Thoracic aorta (tissue), 2 donors: ENCODE results near the gene TNFRSF1A. TPM values are rescaled to one million over a fixed set of nuclear protein-coding genes. Genes with fewer than 3 reads are reported as not detected.

Experiments used
- ATAC-seq: fragments of 150-250 bp; one replicate; pipeline ENCODE4 v1.8.0; 2017; ENCODE audit warnings: low read depth; ENCODE audit not compliant: insufficient number of reproducible peaks, low FRiP score
- DNase-seq: peaks from one replicate; pipeline ENCODE4 v3.0.0-alpha.2; 2020; ENCODE audit warnings: low spot score
- H3K27ac ChIP-seq, 2 donors: fragments of 200-600 bp; sonication (generic); 1 replicate in 1 of 2; 2 replicates in 1 of 2; pipeline ENCODE4 v1.5.1; 2016; ENCODE audit warnings: mild to moderate bottlenecking in 2 of 2, moderate library complexity in 2 of 2
- H3K27me3 ChIP-seq: fragments of 200-600 bp; sonication (generic); replicated peaks from 2 replicates; pipeline ENCODE4 v1.6.0; 2016; ENCODE audit warnings: mild to moderate bottlenecking; ENCODE audit not compliant: insufficient read depth
- H3K36me3 ChIP-seq: fragments of 200-600 bp; sonication (generic); one replicate; pipeline ENCODE4 v1.5.1; 2016
- H3K4me1 ChIP-seq, 2 donors: fragments of 200-600 bp; sonication (generic); 1 replicate in 1 of 2; 2 replicates in 1 of 2; pipeline versions ENCODE4 v1.5.1 to v1.6.0; 2016; ENCODE audit warnings: low read depth in 2 of 2, mild to moderate bottlenecking in 1 of 2; ENCODE audit not compliant: control insufficient read depth in 1 of 2
- H3K4me3 ChIP-seq: fragments of 200-600 bp; sonication (generic); 2 replicates; pipeline ENCODE4 v1.5.1; 2016; ENCODE audit warnings: mild to moderate bottlenecking
- H3K9me3 ChIP-seq: fragments of 200-600 bp; sonication (generic); 2 replicates; pipeline ENCODE4 v1.5.1; 2016
- total RNA-seq, 2 donors: library from RNA; depleted of rRNA; stranded (reverse); fragments of >200 nt; gene quantifications; one replicate each; pipeline versions ENCODE4 v1.1.0 to v1.2.3, GENCODE V29; 2016
- TF ChIP-seq, protein P1 (sequence below): fragments of 200-600 bp; sonication (generic); IDR thresholded peaks from one replicate; pipeline ENCODE4 v1.5.1; 2019; ENCODE audit warnings: antibody characterized with exemption

TNFRSF1A gene
- total RNA-seq, 2 donors from 2014 or later: 311 to 384 TPM

DNA sequence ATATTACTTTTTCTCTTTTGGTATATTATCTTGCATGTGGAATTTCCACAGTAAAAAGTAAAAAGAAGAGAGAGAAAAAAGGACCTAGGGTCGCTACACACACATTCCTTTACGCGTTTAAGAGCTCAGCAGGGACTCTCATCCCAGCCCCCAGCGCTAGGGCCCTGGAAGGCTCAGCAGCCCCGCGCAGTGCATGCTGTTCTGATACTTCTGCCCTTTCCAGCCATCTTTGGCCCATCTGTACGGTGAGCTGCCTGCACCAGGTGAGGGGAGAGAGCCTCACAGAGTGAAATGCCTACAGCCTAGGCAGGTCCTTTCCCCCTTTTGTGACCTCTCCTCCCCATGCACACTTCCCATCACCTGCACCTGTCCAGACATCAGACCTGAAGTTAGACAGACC lies 40.5 kb upstream of the TNFRSF1A start:
- TF ChIP-seq, protein P1, sequence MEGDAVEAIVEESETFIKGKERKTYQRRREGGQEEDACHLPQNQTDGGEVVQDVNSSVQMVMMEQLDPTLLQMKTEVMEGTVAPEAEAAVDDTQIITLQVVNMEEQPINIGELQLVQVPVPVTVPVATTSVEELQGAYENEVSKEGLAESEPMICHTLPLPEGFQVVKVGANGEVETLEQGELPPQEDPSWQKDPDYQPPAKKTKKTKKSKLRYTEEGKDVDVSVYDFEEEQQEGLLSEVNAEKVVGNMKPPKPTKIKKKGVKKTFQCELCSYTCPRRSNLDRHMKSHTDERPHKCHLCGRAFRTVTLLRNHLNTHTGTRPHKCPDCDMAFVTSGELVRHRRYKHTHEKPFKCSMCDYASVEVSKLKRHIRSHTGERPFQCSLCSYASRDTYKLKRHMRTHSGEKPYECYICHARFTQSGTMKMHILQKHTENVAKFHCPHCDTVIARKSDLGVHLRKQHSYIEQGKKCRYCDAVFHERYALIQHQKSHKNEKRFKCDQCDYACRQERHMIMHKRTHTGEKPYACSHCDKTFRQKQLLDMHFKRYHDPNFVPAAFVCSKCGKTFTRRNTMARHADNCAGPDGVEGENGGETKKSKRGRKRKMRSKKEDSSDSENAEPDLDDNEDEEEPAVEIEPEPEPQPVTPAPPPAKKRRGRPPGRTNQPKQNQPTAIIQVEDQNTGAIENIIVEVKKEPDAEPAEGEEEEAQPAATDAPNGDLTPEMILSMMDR: no peak
- Histone ChIP-seq H3K4me1 (peaks cover 24 to 46% of the 10 kb centered on the region in 2 donors), H3K27ac (peak overlapping the region; percentile 96 to 99), H3K9me3 (no peaks in the 10 kb centered on the region), H3K27me3 (no peaks in the 10 kb centered on the region), H3K4me3 (no peak overlapping the region), H3K36me3 (peaks cover 10% of the 10 kb centered on the region)
- ATAC-seq: no peak
- no peak for DNase-seq

DNA sequence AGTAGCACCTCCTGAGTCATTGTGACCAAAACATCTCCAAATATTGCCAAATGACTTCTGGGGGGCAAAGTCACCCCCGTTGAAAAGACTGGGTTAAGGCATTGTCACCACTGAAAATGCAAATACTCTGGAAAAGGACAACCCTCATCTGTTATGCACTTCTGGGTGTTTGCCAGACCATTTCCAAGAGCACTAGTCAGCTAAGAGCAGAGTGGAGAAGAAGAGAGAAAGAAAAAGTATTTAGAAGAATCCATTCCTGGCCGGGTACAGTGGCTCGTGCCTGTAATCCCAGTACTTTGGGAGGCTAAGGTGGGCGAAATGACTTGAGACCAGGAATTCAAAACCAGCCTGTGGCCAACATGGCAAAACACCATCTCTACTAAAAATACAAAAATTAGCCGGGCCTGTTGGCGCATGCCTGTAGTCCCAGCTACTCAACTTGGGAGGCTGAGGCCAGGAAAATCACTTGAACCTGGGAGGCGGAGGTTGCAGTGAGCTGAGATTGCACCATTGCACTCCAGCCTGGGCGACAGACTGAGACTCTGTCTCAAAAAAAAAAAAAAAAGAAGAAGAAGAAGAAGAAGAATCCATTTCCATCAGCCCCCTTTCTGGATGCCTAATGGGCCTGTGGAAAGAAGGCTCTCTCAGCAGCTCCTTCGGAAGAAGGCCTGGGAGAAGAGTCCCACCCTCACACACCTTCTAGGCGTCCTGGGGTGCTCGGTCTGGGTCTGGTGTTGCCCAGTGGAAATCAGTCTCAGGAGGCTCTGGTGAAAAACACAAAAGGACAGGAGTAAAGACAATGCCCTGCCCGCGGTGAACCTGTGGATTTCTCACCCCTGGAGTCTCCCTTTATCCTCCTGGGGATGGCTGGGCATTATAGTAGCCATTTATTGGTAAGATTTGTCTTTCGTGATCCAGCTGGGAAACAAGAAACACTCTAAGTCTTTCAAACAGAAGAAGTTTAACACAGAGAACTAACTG lies 38.6 kb upstream of the TNFRSF1A start:
- H3K27ac ChIP-seq: peak overlapping the region in 1 of 2 donors; percentile 30
- ATAC-seq (no peak), DNase-seq (no peak)
- no peaks in the 10 kb centered on the region for H3K36me3 ChIP-seq
- H3K9me3 ChIP-seq: no peaks in the 10 kb centered on the region
- no peaks in the 10 kb centered on the region for H3K27me3 ChIP-seq
- no peak overlapping the region for H3K4me3 ChIP-seq
- TF ChIP-seq, protein P1: no peak
- H3K4me1 ChIP-seq: peaks cover 32 to 47% of the 10 kb centered on the region in 2 donors

DNA sequence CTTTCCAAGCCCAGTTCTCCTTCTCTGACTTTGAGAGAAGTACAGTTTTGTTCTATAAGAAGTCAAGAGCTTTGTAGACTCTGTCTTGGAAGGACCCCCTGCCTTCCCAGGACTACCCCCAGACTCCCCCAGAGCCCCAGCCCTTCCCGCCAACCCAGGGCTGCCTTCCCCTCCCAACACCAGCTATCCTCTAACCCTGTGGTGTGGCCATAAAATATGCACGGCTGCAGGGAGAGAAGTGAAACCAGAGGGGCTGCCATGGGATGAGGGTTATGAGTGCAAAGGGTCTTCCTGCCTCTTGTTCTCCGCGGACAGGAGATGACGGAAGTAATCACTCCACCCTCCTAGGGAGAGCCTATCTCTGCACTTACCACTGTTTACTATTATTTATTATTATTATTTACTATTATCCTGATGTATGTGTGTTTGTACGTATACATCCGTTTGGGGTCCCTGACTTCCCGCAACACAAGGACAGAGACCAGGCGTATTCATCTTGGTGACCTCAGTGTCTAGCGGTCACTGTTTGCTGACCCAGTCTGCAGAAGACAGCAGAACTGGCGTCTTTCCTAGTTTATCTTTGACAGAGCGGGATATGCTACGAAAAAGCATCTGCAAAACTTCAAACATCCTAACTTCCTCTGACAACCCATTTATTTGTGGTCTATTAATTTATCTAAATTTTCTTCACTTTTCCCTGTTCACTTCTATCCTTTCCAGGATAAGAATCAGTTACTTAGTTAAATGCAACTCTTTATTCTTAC lies 37.0 kb upstream of the TNFRSF1A start:
- H3K27me3 ChIP-seq: no peaks in the 10 kb centered on the region
- no peak overlapping the region for H3K4me3 ChIP-seq
- TF ChIP-seq, protein P1: no peak
- H3K27ac ChIP-seq: no peak overlapping the region
- DNase-seq (no peak), ATAC-seq (no peak)
- no peaks in the 10 kb centered on the region for H3K36me3 ChIP-seq
- H3K9me3 ChIP-seq: no peaks in the 10 kb centered on the region
- H3K4me1 ChIP-seq: peaks cover 26 to 34% of the 10 kb centered on the region in 2 donors

DNA sequence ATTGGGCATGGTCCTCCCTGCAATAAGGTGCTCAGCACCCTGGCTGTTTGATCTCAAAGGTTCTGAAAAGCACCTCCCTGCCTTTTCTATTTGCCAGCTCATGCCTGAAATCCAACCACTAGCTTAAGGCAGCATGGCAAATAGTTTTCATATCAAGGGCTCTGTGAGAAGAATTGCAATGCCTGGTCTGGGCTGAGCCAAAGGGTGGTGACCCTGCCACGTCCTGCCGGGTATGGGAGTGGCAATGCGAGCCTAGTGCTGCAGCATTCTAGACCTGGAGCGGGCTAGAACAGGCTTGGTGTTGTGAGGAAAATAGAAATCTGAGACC lies 35.8 kb upstream of the TNFRSF1A start:
- TF ChIP-seq, protein P1: no peak
- peaks cover 17 to 27% of the 10 kb centered on the region in 2 donors for H3K4me1 ChIP-seq
- H3K27me3 ChIP-seq: no peaks in the 10 kb centered on the region
- DNase-seq: no peak
- no peak for ATAC-seq
- H3K9me3 ChIP-seq: no peaks in the 10 kb centered on the region
- peak overlapping the region in 1 of 2 donors; percentile 36 for H3K27ac ChIP-seq
- H3K4me3 ChIP-seq: no peak overlapping the region
- no peaks in the 10 kb centered on the region for H3K36me3 ChIP-seq
